Mucosa of descending colon (tissue), 3 donors: ENCODE measurements around the gene MAPRE3. TPM values are rescaled to one million over a fixed set of nuclear protein-coding genes. Genes with fewer than 3 reads are reported as not detected.

Experiments used
- ATAC-seq: fragments of 200-7000 bp; cut with Tn5 transposase; one replicate; pipeline ENCODE4 v1.9.1; 2020; ENCODE audit warnings: mild to moderate bottlenecking, moderate library complexity
- DNase-seq, 3 donors: peaks; one replicate each; pipeline ENCODE4 v3.0.0-alpha.2; 2020
- H3K36me3 ChIP-seq: fragments of 200-600 bp; one replicate; pipeline ENCODE4 v1.8.0; 2021; ENCODE audit warnings: low read depth, mild to moderate bottlenecking
- H3K4me1 ChIP-seq: fragments of 200-600 bp; one replicate; pipeline ENCODE4 v1.8.0; 2021; ENCODE audit warnings: low read depth, mild to moderate bottlenecking
- H3K4me3 ChIP-seq: fragments of 200-600 bp; one replicate; pipeline ENCODE4 v1.8.0; 2021; ENCODE audit warnings: mild to moderate bottlenecking
- H3K9me3 ChIP-seq: fragments of 200-600 bp; one replicate; pipeline ENCODE4 v1.8.0; 2021; ENCODE audit warnings: mild to moderate bottlenecking
- CTCF ChIP-seq: fragments of 200-600 bp; IDR thresholded peaks from one replicate; pipeline ENCODE4 v1.8.0; 2022; ENCODE audit warnings: antibody characterized with exemption, mild to moderate bottlenecking
- intact Hi-C, 2 donors: fragments of 100-400 bp; cut with DNase I in 1 of 2; cut with micrococcal nuclease in 1 of 2; formaldehyde crosslinking; loops; one replicate each; pipeline versions ENCODE4 v1.11.0 to v1.11.1; 2022; cut with DNase I, micrococcal nuclease
- total RNA-seq, 3 donors: library from RNA; stranded (reverse); fragmentation: NEBNext Ultra II Directional in 2 of 3; extraction: Animal tissue kit (Norgen Biotek cat#: 25700) in 2 of 3; gene quantifications; one replicate each; pipeline versions ENCODE4 v1.2.1 to v1.2.4, GENCODE V29; 2021 to 2023
- donor health status: DM: no; HTN: no; CAD: no; lungs with moderate emphysema.
- donor health status: DM: no; HTN: no; CAD: no.
- donor health status: DM: no; HTN: yes; CAD: no.

The MAPRE3 gene
- total RNA-seq, 3 donors from 2014 or later = 23.9 to 36.1 (median 35.6) TPM

GRCh38 chr2:27042985-27043634 is 72.7 kb downstream of the MAPRE3 start:
- Histone ChIP-seq H3K4me1 (peaks cover 18% of the 10 kb centered on the region), H3K9me3 (no peaks in the 10 kb centered on the region), H3K4me3 (no peak overlapping the region), H3K36me3 (peaks cover 14% of the 10 kb centered on the region)
- no peak for TF ChIP-seq CTCF
- ATAC-seq (peak; percentile 83), DNase-seq (peak in 1 of 3 donors; percentile 40)
- intact Hi-C loops = no loop called here

- peak overlapping the region; percentile 35 for H3K4me3 ChIP-seq
- DNase-seq (peak; percentile 55 to 80 (median 73)), ATAC-seq (peak; percentile 37)
These were observed 79.2 kb downstream of the MAPRE3 start for GRCh38 chr2:27049422-27050280.

GRCh38 chr2:27050281-27050995 is 80.0 kb downstream of the MAPRE3 start:
- intact Hi-C loops = no loop called here
- DNase-seq = peak; percentile 88 to 95 (median 95)
- H3K36me3 ChIP-seq = no peaks in the 10 kb centered on the region
- peak; percentile 77 for ATAC-seq
- H3K4me3 ChIP-seq = peak overlapping the region; percentile 86
- TF ChIP-seq CTCF = no peak
- no peaks in the 10 kb centered on the region for H3K9me3 ChIP-seq
- peaks cover 15% of the 10 kb centered on the region for H3K4me1 ChIP-seq

More at GRCh38 chr2:27049422-27050280, 79.2 kb downstream of the MAPRE3 start:
- peaks cover 15% of the 10 kb centered on the region for H3K4me1 ChIP-seq
- intact Hi-C loops = no loop called here
- no peaks in the 10 kb centered on the region for H3K9me3 ChIP-seq
- no peaks in the 10 kb centered on the region for H3K36me3 ChIP-seq
- no peak for TF ChIP-seq CTCF

GRCh38 chr2:27050996-27051901 is 80.8 kb downstream of the MAPRE3 start, which contains the start of gene AGBL5:
AGBL5 (plus strand) TSS chr2:27051668; CDS start chr2:27052959, 1,291 bp downstream.
- H3K4me1 ChIP-seq = peaks cover 15% of the 10 kb centered on the region
- TF ChIP-seq CTCF = no peak
- no peaks in the 10 kb centered on the region for H3K9me3 ChIP-seq
- intact Hi-C loops = no loop called here
- DNase-seq = peak; percentile 97 to 98 (median 98)
- peak; percentile 83 for ATAC-seq
- peak within 1 kb of the TSS; percentile 86 for H3K4me3 ChIP-seq
- H3K36me3 ChIP-seq = no peaks in the 10 kb centered on the region
